HepG2 (cell line): ENCODE data around the gene KRT77. TPM values are rescaled to one million over a fixed set of nuclear protein-coding genes. Genes with fewer than 3 reads are reported as not detected.
A peak's percentile ranks its signal among the peaks of the same experiment; 100 is the strongest.
"Not testable (repeated sequence)": the region's sequence is repeated elsewhere in the genome, so short reads cannot be mapped to it uniquely, and the experiment has no call there.

Experiments
- ATAC-seq: fragments of 200-7000 bp; cut with Tn5 transposase; 3 replicates; pipeline ENCODE4 v1.9.1; 2020; ENCODE audit warnings: mild to moderate bottlenecking, moderate library complexity
- BruUV-seq: library from RNA; stranded (reverse); fragments of 400-500 nt; replicated peaks from 2 replicates; lab custom pipeline; 2021; lab: Mats Ljungman, UMichigan
- CTCF ChIA-PET: fragments of 300-600 bp; formaldehyde crosslinking; extraction: SDS; loops from one replicate; lab custom pipeline; 2021; ENCODE audit warnings: low total read pairs, inconsistent platforms, low intra/inter-chr PET ratio; lab: Yijun Ruan, JAX
- POLR2A ChIA-PET: fragments of 350-600 bp; sonication (Branson Sonifier 250); formaldehyde crosslinking; loops from one replicate; lab custom pipeline; 2020; ENCODE audit warnings: antibody characterized with exemption, inconsistent platforms; lab: Yijun Ruan, JAX
- DNase-seq: peaks from one replicate; pipeline ENCODE4 v3.0.0-alpha.2; 2015; ENCODE audit warnings: low spot score
- FAIRE-seq: peaks from 3 replicates; lab custom pipeline; 2011; peaks lifted over from hg19 to GRCh38; lab: Jason Lieb, UNC
- H2AFZ ChIP-seq: one replicate; pipeline ENCODE4 v1.6.1; 2011; ENCODE audit warnings: low read length, inconsistent platforms
- H3K27ac ChIP-seq: fragments of 300-600 bp; 3 replicates; pipeline ENCODE4 v1.8.0; 2011; ENCODE audit warnings: mixed run types, mild to moderate bottlenecking, mixed read lengths, low read length, inconsistent platforms; ENCODE audit not compliant: insufficient read depth; ENCODE audit errors: extremely low read length
- H3K27me3 ChIP-seq, 2 experiments: fragments of 200-600 bp in 1 of 2; 2 replicates in 1 of 2; 3 replicates in 1 of 2; pipeline versions ENCODE4 v1.6.0 to v1.8.0; 2011; ENCODE audit warnings: low read length in 2 of 2, mild to moderate bottlenecking in 2 of 2, moderate library complexity in 2 of 2, inconsistent platforms in 1 of 2; ENCODE audit not compliant: insufficient read depth in 2 of 2, control insufficient read depth in 1 of 2
- H3K36me3 ChIP-seq, 2 experiments: fragments of 200-600 bp in 1 of 2; replicated peaks in 1 of 2; 2 replicates in 1 of 2; 3 replicates in 1 of 2; pipeline versions ENCODE4 v1.5.1 to v1.8.0; 2011; ENCODE audit warnings: low read length in 2 of 2, inconsistent platforms in 1 of 2; ENCODE audit not compliant: insufficient read depth in 2 of 2, control insufficient read depth in 1 of 2
- H3K4me1 ChIP-seq: 2 replicates; pipeline ENCODE4 v1.5.1; 2012; ENCODE audit warnings: low read length, inconsistent platforms; ENCODE audit not compliant: insufficient read depth
- H3K4me2 ChIP-seq: 2 replicates; pipeline ENCODE4 v1.6.0; 2011; ENCODE audit warnings: low read depth, low read length, inconsistent platforms
- H3K4me3 ChIP-seq, 3 experiments: fragments of 200-600 bp in 1 of 3; sonication (generic), shearing (Covaris generic) in 1 of 3; replicated peaks in 1 of 3; 2 replicates each; pipeline ENCODE4 v1.5.1; 2011 to 2016; ENCODE audit warnings: low read length in 3 of 3, inconsistent platforms in 2 of 3, low read depth in 2 of 3, mild to moderate bottlenecking in 2 of 3, control low read depth in 1 of 3, mixed read lengths in 1 of 3; ENCODE audit not compliant: insufficient read depth in 1 of 3
- H3K79me2 ChIP-seq: one replicate; pipeline ENCODE4 v1.6.1; 2011; ENCODE audit warnings: low read length, inconsistent platforms; ENCODE audit not compliant: insufficient read depth
- H3K9ac ChIP-seq: 2 replicates; pipeline ENCODE4 v1.6.0; 2011; ENCODE audit warnings: mild to moderate bottlenecking, low read depth, low read length, inconsistent platforms; ENCODE audit not compliant: insufficient read depth
- H3K9me3 ChIP-seq: 2 replicates; pipeline ENCODE4 v1.5.1; 2012; ENCODE audit warnings: mild to moderate bottlenecking, low read length
- H4K20me1 ChIP-seq: 2 replicates; pipeline ENCODE4 v1.6.0; 2011; ENCODE audit warnings: inconsistent platforms, mild to moderate bottlenecking, low read length, moderate library complexity; ENCODE audit not compliant: insufficient read depth
- HNF4G ChIP-seq, 2 experiments: sonication (generic) in 1 of 2; formaldehyde crosslinking in 1 of 2; IDR thresholded peaks; 2 replicates each; pipeline versions ENCODE4 v1.4.0 to v1.6.1; 2011 to 2020; ENCODE audit warnings: borderline replicate concordance in 2 of 2, low read depth in 2 of 2, mild to moderate bottlenecking in 2 of 2, low read length in 1 of 2, missing genetic modification reagents in 1 of 2, moderate library complexity in 1 of 2
- ZNF121 ChIP-seq: sonication (generic); formaldehyde crosslinking; IDR thresholded peaks from 2 replicates; pipeline ENCODE4 v1.5.0; 2020; ENCODE audit warnings: mild to moderate bottlenecking, missing genetic modification reagents
- WGBS: methylation state at CpG from one replicate; pipeline ENCODE4 v1.1.6; 2017; ENCODE audit warnings: low lambda C conversion rate; 5-methylcytosine and 5-hydroxymethylcytosine counted together
- in situ Hi-C: cut with HindIII; loops from 2 replicates; pipeline ENCODE4 v1.10.0; 2017; ENCODE audit warnings: low pct_unique_long_range_greater_than_20kb; ENCODE audit not compliant: extremely low pct_ligation_motif_present
- intact Hi-C: fragments of 100-400 bp; cut with micrococcal nuclease; formaldehyde crosslinking; loops from one replicate; pipeline ENCODE4 v1.10.0; 2022; ENCODE audit not compliant: unreplicated experiment
- polyA plus RNA-seq, 8 experiments: library from polyadenylated mRNA; depleted of rRNA in 3 of 8; stranded (reverse) in 7 of 8; unstranded in 1 of 8; fragments of >200 nt; fragmentation: Illumina TruSeq in 4 of 8; extraction: Trizol in 4 of 8; gene quantifications; 2 replicates each; pipeline versions ENCODE4 v1.2.1 to v1.2.3, GENCODE V29; 2011 to 2016; ENCODE audit warnings: low read depth in 4 of 8, missing spikeins in 1 of 8, mixed read lengths in 1 of 8; ENCODE audit not compliant: insufficient read depth in 1 of 8
- total RNA-seq, 5 experiments: library from RNA; depleted of rRNA; stranded (reverse); fragments of >200 nt; fragmentation: Illumina TruSeq; extraction: Trizol; gene quantifications; 2 replicates each; pipeline ENCODE4 v1.2.3, GENCODE V29; 2016; ENCODE audit warnings: low read depth in 1 of 5
- TF ChIP-seq, protein P1 (sequence below): fragments of 450-650 bp; IDR thresholded peaks from 2 replicates; pipeline ENCODE4 v1.6.1; 2016

The KRT77 gene
- total and polyA plus RNA-seq, 2 of the 13 experiments (the other 11 are each of a cell fraction or from before 2014, with no cell fraction given) = not detected

DNA sequence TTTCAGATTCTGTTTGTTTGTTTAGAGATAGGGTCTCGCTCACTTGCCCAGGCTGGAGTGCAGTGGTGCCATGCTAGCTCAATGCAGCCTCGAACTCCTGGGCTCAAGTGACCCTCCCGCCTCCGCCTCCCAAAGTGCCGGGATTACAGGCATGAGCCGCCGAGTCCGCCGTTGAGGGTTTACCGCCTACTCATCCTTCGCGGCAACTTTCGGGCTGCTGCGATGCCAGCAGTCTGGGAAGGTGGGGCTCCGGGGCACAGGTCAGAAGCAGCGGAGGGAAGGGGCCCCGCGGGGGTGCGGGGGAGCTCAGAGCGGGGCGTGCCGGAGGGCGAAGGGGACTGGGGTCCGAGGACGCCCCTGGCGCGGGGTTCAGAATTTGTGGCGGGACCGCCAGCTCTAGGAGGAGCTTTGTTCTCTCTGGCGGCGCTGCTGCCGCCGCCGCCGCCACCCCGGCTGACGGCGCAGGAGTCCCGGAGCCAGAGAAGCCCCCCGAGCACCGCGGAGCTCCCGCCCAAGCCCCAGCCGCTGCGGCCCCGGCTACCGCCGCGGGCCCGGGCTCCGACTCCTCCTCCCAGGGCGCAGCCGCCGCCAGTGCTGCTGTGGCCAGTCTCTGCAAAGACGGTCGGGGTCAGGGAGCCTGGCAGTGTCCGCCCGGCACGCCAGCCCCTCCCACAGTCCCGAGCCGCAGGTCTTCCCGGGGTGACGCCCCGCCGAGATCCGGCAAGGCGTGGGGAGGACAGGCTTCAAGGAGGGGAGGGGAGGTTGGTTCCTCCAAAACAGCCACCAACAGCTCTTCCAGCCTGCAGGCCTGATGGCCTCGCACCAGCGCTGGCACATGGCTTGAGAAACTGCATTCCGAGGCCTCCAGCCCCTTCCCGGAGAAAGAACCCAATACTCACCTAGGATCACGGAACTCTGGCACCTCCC, 10.9 kb upstream of the KRT77 start:
- Histone ChIP-seq H3K4me1 (no peaks in the 10 kb centered on the region), H3K9ac (no peak overlapping the region), H3K9me3 (no peaks in the 10 kb centered on the region), H4K20me1 (no peaks in the 10 kb centered on the region), H3K27ac (no peak overlapping the region), H3K36me3 (no peaks in the 10 kb centered on the region), H3K79me2 (no peaks in the 10 kb centered on the region), H3K4me3 (no peak overlapping the region)
- CTCF ChIA-PET = interaction anchor here (0.9 kb wide), 1 partner anchor 165 kb away, joined by 9 read pairs; no protein-coding TSS in a partner anchor
- ATAC-seq = peak; percentile 45
- BruUV-seq = no TSS peak
- 46% methylated on average over 11 of the region's 72 CpGs for WGBS
- intact Hi-C loops = no loop called here
- no peak for TF ChIP-seq HNF4G (IDR thresholded peaks at IDR 0.05; ENCODE audit: borderline replicate concordance, low read depth, low read length)
- no peak for TF ChIP-seq HNF4G (CRISPR knock-in tag; IDR thresholded peaks at IDR 0.05; ENCODE audit: borderline replicate concordance, low read depth)
- peak; percentile 31; the same call in 1 of the 2 replicates for TF ChIP-seq ZNF121
- TF ChIP-seq, all 625 proteins: peak for 1
- Histone ChIP-seq H2AFZ (no peak overlapping the region), H3K27me3 (peaks cover 1 to 46% of the 10 kb centered on the region in 2 experiments; a peak in 4 of 5 replicates), H3K4me2 (no peak overlapping the region)
- DNase-seq (no peak), FAIRE-seq (no peak)
- POLR2A ChIA-PET = no interaction called here
- in situ Hi-C loops = loop anchor here (10.0 kb wide), 1 partner anchor 151 kb away; no protein-coding TSS in a partner anchor

DNA sequence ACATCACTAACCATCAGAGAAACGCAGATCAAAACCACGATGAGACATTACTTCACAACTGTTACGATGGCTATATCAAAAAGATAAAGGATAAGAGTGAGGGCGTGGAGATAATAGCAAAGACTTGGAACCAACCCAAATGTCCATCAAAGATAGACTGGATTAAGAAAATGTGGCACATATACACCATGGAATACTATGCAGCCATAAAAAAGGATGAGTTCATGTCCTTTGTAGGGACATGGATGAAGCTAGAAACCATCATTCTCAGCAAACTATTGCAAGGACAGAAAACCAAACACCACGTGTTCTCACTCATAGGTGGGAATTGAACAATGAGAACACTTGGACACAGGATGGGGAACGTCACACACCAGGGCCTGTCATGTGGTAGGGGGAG, 8.8 kb upstream of the KRT77 start:
- TF ChIP-seq, protein P1, sequence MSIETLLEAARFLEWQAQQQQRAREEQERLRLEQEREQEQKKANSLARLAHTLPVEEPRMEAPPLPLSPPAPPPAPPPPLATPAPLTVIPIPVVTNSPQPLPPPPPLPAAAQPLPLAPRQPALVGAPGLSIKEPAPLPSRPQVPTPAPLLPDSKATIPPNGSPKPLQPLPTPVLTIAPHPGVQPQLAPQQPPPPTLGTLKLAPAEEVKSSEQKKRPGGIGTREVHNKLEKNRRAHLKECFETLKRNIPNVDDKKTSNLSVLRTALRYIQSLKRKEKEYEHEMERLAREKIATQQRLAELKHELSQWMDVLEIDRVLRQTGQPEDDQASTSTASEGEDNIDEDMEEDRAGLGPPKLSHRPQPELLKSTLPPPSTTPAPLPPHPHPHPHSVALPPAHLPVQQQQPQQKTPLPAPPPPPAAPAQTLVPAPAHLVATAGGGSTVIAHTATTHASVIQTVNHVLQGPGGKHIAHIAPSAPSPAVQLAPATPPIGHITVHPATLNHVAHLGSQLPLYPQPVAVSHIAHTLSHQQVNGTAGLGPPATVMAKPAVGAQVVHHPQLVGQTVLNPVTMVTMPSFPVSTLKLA = 0 out of 2 replicates have a peak, but pooled peaks have one; percentile 14
- TF ChIP-seq, all 625 proteins: peak for 1; not testable (repeated sequence) for 624
- POLR2A ChIA-PET, H3K9me3 ChIP-seq, ATAC-seq, FAIRE-seq, DNase-seq, H3K27ac ChIP-seq, H3K9ac ChIP-seq, BruUV-seq, H3K4me2 ChIP-seq, H3K4me1 ChIP-seq, intact Hi-C loops, CTCF ChIA-PET, H3K79me2 ChIP-seq, H3K4me3 ChIP-seq, H4K20me1 ChIP-seq, H3K36me3 ChIP-seq, H2AFZ ChIP-seq: not testable (repeated sequence)
- in situ Hi-C loops = loop anchor here (10.0 kb wide), 1 partner anchor 153 kb away; no protein-coding TSS in a partner anchor
- H3K27me3 ChIP-seq = peaks cover 1 to 44% of the 10 kb centered on the region in 2 experiments; a peak in 4 of 5 replicates
- WGBS = 37% methylated on average over 6 of the region's 6 CpGs
